Raji (cell line): ENCODE data around the gene CRACR2B.

Experiments used
- POLR2A ChIP-seq: IDR thresholded peaks from 2 replicates; pipeline ENCODE4 v1.6.1; 2011; ENCODE audit warnings: low read depth, low read length, control low read depth; ENCODE audit not compliant: insufficient read depth

CRACR2B gene

GRCh38 chr11:867856-868358, 40.2 kb downstream of the CRACR2B start:
- no peak for TF ChIP-seq POLR2A

DNA sequence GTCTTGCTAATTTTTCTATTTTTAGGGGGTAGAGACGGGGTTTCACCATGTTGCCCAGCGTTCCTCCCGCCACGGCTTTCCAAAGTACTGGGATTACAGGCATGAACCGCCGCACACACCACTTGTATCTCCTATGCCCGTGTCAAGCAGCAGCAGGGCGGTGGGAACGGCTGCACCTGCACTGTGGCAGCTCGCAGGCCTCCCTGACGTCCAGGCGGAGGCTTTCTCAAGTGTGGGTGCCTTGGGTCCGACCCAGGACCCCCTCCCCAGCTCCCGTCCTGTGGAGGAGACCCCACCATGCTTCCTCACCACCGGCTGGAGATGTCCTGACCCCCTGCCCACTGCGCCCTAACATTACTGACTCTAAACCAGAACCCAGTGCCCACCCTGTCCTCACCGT, 40.7 kb downstream of the CRACR2B start:
- TF ChIP-seq POLR2A, result no peak

GRCh38 chr11:868802-869201, 41.1 kb downstream of the CRACR2B start:
- no peak for TF ChIP-seq POLR2A

DNA sequence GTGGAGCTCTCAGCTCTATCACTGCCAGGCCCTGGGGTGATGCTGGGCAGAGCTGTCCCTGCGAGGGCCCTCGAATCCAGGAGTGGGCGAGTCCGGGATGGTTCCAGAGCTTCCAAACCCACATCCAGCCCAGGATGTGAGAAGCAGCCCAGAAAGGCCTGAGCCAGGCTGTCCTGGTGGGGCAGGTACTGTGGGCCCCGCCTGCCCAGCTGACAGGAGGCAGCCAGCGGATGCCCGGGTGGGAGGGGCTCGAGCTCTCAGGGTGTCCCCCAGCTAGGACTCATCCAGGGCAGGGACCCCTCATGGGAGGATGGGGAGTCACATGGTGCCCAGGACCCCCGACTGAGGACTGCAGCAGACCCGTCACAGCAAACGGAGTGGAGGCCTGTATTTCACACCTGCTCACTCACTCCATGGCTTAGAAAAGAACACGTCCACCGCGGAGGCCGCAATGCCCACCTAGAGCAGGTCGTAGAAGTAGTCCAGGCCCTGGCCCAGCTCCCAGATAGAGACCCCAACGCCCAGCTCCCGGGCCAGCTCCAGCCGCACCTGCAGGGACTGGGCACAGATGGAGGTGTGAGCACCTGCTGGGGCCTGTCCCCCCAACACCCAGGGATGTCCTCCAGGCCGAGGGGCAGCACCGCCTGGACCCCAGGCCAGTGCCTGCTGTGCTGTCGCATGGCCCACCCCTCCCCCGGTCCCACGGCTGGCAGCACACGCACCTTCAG, 41.8 kb downstream of the CRACR2B start:
- no peak for TF ChIP-seq POLR2A

- no peak for TF ChIP-seq POLR2A
These were observed 42.4 kb downstream of the CRACR2B start for GRCh38 chr11:870127-870413.

- TF ChIP-seq POLR2A, result no peak
These were observed 42.7 kb downstream of the CRACR2B start for GRCh38 chr11:870418-870817.

DNA sequence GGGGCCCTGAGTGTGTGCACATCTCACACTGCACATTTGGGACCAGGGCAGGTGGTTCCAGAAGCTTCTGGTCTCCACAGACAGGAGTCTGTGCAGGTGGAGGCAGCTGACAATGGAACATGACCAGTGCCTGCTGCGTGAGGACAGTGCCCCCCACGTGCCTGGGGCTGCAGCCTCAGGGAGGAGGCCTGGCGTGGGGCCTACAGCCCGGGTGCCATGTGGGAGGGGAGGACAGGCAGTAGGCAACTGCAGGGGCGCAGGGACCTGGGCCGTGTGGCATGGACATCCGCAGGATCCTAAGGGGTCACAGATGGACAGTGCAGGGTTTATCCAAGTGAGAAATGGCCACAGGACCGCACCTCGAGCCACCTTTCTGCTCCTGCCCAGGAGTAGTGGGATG, 43.8 kb downstream of the CRACR2B start:
- no peak for TF ChIP-seq POLR2A

DNA sequence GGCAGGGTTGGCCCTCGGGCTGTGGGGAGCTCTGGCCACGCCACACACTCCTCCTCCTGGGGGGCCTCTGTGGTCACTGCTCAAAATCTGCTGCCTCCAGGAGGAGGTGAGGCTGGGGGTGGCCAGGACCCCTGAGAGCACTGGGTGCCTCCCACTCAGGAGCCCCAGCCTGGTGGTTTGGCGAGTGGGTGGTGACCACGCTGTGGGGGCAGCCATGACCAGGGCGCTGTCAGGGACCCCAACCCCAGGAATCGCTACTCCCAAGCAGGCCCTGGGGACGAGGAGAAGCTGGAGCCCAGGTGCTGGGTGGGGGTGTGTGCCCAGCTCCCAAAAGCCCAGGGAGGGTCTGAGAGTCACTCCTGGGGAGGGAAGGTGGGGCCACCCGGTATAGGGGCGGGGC, 45.1 kb downstream of the CRACR2B start:
- TF ChIP-seq POLR2A, result no peak

- no peak for TF ChIP-seq POLR2A
These were observed 46.0 kb downstream of the CRACR2B start for GRCh38 chr11:873706-874105.

- no peak for TF ChIP-seq POLR2A
These were observed 47.5 kb downstream of the CRACR2B start for GRCh38 chr11:875203-875602.

- no peak for TF ChIP-seq POLR2A
These were observed 48.1 kb downstream of the CRACR2B start for GRCh38 chr11:875769-876301.

DNA sequence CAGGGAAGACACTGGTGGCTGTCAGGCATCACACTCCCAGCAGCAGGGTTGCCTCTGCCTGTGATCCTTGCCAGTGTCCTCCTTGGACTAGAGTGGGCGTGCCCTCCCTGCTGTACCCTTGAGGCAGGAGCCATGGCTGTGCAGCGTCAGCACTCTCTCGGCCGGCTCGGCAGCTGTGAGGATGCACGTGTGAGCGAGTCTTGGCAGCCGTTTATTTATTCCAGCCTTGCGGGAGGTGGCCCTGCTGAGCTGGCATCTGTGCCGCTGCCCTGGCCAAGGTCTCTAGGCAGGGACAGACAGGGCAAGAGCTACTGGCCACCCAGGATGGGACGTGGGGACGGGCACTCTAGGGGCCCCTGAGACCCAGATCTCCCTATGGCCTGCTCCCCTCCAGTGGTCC, 48.8 kb downstream of the CRACR2B start:
- TF ChIP-seq POLR2A, result no peak

DNA sequence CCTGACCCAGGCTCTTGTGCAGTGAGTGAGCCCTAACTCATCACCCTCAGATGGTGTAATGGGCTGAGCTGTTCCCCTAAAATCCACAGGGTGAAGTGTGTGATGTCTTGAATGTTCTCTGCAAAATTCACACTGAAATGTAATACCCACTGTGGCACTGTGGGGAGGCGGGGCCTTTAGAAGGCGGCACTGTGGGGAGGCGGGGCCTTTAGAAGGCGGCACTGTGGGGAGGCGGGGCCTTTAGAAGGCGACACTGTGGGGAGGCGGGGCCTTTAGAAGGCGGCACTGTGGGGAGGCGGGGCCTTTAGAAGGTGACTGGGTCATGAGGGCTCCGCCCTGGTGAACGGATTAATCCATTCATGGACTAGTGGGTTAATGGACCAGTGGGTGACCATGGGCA, 49.8 kb downstream of the CRACR2B start:
- no peak for TF ChIP-seq POLR2A

- no peak for TF ChIP-seq POLR2A
These were observed 52.7 kb downstream of the CRACR2B start for GRCh38 chr11:880447-880846.
